ENCODE results near the gene LTB4R2.

LTB4R2 gene

DNA sequence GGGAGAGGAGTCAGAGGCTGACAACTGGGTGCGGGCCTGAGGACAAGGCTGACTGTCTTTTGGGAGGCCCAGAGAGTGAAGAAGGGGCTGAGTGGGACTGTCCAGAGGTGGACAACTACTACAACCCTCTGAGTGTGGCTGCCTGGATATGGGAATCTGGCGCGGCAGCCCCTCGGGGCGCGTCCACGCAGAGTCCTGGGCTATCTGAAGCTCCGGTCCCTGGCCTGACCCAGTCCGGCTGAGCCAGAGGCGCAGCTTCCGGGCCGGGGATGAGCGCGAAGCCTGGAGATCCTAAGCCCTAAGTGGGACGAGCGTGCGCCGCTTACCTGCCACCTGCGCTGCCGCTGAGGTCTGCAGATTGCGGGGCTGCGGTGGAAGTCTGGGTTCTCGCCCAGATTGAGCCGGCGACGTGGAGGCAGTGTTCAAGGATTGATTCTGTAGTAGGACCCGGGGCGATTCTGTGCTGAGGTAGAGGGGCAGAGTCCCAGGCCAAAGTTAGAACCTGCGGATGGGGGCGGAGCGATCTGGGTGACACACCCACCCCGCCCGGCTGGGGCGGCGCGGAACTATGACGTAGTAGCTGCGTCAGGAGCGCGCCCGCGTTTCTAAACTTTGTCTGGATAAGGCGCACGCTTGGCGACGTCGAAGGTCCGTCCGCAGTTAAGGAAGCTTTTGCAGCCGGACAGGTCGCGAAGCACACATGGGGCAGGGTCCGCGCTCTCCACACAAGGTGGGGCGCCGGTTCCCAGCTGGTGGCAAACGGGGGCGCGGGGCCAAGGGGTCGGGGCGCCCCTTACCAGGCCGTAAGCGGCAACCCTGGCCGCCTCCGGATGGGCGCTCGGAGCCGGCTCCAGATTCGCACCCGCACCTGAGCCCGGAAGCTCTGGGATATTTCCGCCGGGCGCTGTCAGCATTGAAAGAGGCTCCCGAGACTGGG is 10.4 kb upstream of the LTB4R2 start, which contains the start of the genes DHRS1 and NOP9:
TSS of gene DHRS1 (minus strand) at position 526 of the 937 bp plus-strand sequence. CDS start 674 bp downstream, outside the sequence.
TSS of gene NOP9 (plus strand) at position 596 of the 937 bp plus-strand sequence. CDS start at position 701, 105 bp downstream.
- peak; percentile 92 for DNase-seq

DNA sequence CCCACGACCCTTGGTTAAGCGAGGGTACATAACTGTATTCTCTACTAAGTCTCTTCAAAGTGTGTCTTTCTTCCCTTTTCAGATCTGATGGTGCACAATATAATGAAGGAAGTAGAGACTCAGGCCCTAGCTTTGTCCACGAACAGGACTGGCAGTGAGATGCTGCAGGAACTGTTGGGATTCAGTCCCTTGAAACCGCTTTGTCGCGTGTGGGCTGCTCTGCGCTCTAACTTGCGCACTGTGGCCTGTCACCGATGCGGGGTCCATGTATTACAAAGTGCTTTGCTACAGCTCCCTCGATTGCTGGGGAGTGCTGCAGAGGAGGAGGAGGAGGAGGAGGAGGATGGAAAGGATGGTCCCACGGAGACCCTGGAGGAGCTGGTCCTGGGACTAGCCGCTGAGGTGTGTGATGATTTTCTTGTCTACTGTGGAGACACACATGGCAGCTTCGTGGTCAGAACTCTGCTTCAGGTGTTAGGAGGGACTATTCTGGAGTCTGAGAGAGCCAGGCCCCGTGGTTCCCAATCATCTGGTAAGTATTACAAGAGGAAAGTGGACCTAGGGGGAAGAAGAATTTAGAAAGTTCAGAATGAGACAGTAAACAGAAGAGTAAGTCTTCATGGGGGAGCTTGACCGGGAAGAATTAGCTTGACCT is 9.5 kb upstream of the LTB4R2 start:
- DNase-seq = no peak

DNA sequence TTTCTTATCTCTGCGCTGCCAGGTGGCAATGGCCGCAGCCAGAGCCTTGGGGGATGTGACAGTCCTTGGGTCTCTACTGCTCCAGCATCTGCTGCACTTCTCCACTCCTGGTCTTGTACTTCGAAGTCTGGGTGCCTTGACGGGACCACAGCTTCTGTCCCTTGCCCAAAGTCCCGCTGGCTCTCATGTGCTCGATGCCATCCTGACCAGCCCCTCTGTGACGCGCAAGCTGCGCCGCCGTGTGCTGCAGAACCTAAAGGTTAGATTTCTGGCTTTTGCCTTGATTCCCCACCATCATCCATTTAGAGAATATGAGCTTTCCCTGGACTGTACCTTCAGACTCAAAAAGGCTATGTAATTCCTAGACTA is 5.9 kb upstream of the LTB4R2 start:
- no peak for DNase-seq

DNA sequence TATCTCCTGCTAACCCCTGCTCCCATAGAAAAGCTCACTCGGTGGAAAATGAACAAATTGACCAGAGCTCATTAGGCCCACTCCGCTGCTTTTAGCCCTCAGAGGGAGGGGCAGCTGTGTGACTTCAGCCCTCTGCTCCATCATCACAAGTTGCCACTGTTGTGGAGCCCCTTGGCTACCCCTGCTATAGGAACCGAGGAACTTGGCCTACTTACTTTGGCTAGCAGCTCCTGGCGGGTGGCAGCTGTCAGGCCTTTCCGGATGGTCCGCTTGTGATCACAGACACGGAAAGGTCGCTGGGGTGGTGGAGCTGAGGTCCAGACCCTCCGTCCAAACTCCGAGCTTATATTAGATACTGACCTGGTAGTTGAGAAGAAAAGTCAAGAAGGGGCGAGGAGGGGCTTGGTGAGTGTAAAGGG is 2.8 kb upstream of the LTB4R2 start:
- DNase-seq = no peak

DNA sequence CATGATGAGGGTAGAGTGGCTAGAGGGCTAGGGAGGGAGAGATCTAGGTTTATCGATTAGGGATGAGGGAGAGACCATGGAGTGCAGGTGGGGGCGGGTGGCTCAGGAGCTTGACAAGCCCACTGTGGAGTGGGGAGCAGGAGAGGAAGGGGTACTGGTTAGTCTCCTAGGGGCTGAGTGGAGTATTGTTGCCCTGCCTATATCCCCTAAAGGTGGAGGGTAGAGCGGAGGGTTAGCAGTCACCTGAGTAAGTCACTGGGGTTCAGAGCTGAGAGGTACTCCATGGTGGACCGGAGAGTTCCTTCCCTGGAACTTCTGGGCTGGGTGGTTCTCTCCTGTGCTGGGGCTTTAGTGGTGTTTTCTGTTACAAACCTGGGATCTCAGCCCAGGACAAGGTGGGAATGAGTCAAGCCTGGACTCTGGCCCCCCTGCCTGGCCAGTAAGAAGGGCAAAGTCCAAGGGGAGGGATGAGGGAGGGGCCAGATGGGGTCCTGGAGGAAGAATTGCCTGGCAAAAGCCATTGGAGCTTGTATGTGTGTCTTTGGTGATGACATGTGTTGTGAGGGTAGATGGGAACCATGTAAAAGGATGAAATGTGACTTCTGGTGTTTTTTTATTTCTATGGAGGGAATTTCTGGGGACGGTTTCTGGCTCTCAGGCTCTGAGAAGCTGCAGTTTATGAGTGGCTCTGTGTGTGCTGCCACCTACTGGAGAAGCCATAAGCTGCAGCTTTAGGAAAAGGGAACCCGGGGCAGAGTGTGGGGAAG is 2.2 kb upstream of the LTB4R2 start, which contains the start of gene CIDEB:
TSS of gene CIDEB (minus strand) at position 403 of the 767 bp plus-strand sequence. CDS start at position 284, 119 bp downstream.
- DNase-seq = peak; percentile 48

DNA sequence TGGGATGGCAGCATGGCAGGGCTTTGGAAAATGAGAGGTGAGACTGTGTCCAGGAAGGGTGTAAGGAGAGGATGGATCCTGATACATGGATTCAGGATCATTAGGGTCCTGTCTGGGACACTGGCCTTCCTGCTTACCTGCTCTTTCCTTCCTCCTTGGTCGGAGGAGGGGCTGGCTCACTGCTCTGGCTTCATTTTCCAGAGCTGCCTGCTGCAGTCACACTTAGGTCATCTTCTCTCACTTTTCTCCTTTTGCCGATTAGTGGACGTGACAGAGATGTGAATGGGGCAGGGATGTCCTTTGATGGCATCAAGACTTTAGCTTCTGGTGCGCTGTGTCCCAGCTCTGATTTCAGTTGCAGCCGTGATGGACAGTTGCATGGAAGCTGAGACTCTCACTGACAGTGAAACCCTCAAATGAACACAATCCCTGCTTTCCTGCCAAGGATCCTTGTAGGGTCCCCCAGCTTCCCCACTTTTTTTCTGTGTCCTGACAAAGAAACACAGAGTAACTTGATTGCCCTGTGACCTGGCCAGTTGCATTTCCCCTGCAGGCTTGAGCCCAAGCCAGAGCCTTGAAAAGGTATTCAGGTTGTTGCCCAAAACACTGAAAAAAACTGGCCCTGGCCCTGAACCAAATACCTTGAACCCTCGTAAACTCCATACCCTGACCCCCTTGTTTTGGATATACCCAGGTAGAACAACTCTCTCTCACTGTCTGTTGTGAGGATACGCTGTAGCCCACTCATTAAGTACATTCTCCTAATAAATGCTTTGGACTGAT is 1.4 kb upstream of the LTB4R2 start:
- no peak for DNase-seq

DNA sequence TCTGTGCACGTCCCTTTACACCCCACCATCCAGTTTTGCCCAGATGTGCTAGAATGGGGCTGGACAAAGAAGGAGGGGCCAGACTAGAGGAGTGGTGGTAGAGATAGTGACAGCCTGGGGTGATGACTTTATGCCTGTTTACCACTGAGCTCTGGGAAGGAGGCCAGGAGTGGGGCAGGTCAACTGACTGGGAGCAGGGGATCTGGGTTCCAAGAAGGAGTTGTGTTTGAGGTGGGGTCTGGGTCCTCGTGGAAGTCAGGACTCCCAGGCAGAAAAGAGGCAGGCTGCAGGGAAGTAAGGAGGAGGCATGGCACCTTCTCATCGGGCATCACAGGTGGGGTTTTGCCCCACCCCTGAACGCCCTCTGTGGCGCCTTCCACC is 315 bp downstream of the LTB4R2 start:
- DNase-seq = no peak

DNA sequence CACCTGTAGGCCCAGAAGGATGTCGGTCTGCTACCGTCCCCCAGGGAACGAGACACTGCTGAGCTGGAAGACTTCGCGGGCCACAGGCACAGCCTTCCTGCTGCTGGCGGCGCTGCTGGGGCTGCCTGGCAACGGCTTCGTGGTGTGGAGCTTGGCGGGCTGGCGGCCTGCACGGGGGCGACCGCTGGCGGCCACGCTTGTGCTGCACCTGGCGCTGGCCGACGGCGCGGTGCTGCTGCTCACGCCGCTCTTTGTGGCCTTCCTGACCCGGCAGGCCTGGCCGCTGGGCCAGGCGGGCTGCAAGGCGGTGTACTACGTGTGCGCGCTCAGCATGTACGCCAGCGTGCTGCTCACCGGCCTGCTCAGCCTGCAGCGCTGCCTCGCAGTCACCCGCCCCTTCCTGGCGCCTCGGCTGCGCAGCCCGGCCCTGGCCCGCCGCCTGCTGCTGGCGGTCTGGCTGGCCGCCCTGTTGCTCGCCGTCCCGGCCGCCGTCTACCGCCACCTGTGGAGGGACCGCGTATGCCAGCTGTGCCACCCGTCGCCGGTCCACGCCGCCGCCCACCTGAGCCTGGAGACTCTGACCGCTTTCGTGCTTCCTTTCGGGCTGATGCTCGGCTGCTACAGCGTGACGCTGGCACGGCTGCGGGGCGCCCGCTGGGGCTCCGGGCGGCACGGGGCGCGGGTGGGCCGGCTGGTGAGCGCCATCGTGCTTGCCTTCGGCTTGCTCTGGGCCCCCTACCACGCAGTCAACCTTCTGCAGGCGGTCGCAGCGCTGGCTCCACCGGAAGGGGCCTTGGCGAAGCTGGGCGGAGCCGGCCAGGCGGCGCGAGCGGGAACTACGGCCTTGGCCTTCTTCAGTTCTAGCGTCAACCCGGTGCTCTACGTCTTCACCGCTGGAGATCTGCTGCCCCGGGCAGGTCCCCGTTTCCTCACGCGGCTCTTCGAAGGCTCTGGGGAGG is 985 bp downstream of the LTB4R2 start, which contains the start of gene LTB4R:
TSS of gene LTB4R (plus strand) at position 857 of the 959 bp plus-strand sequence. CDS start 4,150 bp downstream, outside the sequence.
- DNase-seq = peak; percentile 31

DNA sequence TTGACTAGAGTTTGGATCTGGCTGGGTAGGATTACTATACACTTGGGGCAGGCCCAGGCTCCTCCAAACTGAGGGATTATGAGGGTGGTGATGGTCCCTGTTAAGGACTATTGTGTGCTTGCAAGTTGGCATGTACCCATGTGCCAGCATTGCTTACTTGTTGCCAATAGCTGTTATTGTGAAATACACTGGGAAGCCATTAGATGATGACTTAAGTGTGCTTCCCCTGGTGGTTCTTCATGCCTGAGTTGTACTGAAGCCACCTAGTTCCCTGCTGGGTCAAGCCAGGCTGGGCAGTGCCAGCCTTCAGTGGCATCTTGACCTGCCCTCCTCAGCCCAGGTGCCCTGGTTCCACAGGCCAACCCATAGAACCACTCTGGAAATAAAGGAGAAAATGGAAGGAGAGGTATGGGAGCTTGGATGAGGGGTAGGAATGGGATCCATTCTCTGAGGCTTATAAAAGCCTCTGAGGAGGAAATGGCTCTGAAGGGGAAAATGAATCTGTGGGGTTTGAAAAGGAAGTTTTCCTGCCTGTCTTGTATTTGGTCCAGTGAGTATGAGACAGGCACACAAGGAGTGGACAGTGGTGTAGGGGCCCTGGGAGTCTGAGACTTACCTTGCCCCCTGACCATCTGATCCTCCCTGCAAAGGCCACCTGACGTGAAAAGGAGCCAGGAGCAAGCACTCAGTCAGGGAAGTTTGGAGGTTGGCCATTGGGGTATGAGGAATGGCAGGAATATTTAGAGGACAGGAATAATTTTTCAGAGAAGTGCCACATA is 2.1 kb downstream of the LTB4R2 start:
- DNase-seq = no peak

DNA sequence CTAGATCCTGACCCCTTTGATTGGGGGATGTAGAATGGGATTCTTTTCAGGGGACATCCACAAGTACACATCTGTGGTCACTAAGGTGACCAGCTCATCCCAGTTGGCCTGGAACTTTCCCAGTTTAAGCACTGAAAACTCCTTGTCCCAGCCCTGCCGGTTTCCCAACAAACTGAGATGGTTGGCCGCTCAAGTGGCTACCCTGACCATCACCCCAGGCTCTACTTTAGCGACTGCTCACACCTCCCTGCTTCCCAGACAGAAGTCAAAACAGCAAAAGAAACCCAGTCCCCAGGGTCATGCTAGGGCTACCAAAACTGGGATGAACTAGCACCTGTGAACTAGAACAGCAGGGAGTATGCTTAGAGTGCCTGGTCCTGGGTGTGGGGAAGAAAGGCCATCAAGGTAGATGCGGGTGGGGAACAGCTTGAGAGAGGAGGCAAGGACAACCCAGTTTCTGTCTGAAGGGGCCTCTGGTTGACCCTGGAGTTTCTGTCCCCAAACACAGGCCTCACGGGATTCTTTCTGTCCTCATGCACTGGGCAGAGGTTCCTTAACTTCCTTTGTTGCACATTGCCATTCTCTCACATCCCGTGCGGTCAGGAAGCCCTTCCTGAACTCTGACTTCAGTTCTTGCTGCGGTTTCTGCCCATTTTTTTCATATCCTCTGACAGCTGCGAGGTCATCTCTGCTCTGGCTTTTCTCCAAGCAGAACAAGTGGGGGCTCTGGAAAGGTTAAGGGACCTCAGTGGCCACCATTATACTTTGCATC is 3.0 kb downstream of the LTB4R2 start:
- no peak for DNase-seq

DNA sequence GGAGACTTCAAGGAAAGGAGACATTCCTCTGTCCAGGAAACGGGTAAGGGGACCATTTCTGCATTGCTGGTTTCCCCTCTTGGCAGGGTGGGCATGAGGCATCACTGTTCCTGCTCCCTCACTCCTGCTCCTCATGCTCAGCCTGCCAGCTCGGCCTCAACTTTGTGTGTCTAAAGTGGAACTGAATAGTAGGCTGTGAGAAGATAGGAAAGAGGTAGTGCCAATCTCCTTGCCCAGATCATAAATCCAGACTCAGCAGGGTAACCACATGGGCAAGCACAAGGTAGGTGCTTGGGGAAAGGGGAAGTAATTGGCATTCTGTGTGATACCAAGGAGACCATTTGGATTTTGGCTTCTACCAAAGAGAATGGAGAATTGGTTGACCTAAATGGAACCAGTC is 4.0 kb downstream of the LTB4R2 start:
- no peak for DNase-seq

DNA sequence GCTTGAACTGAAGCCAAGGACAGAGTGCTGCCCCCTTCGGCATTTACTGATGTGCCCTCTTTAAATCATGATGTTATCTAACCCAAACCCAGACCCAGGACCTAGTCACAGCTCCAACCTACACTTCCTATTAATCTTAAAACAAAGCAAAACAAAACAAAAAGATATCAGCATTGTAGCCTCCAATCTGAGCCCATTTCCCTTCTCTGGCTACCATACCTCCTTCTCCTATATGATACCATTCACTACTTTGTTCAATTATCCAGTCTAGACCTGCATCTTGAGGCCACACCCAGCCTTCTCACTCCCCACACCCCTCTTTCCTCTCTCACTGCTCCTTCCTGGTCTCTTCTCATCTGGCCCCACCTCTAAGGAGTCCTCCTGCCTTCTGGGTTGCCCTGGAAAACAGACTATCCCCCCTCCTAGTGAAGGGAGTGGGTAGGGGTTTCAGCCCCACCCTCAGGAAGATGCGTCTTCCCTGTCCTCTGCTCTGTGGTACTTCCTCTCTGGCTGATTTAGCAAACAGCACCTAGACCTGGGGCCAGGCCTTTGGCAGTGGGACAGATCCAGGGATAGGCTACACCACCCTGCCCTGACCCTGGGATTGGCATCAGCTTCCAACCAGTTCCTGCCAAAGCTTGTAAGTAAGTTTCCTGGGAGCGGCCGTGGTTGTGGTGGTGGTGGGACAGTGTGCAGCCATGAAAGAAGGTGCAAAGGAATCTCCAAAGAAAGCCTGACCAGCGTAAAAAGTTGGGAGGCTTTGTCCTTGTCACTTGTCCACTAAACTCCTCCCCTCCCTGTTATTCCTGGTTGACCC is 4.6 kb downstream of the LTB4R2 start:
- DNase-seq = no peak

DNA sequence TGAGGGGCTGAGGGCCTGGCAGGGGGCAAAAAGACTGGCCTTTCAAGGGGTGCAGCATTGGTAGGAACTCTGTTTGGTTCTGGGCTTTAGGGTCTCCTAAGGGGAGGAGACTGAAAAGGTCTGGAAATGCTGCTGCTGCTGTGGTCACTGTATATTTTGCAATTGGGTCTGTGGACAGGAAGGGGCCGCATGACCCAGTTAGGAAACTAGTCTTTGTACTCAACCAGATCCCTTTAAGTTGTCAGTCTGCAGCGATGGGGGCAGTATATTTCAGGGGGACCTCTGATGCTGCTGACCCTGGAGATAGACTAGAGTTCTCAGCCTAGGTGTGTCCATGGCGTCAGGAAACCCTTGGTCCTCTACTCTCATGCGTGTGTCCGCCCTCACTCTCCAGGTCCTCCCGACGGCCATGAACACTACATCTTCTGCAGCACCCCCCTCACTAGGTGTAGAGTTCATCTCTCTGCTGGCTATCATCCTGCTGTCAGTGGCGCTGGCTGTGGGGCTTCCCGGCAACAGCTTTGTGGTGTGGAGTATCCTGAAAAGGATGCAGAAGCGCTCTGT is 5.4 kb downstream of the LTB4R2 start:
- no peak for DNase-seq

DNA sequence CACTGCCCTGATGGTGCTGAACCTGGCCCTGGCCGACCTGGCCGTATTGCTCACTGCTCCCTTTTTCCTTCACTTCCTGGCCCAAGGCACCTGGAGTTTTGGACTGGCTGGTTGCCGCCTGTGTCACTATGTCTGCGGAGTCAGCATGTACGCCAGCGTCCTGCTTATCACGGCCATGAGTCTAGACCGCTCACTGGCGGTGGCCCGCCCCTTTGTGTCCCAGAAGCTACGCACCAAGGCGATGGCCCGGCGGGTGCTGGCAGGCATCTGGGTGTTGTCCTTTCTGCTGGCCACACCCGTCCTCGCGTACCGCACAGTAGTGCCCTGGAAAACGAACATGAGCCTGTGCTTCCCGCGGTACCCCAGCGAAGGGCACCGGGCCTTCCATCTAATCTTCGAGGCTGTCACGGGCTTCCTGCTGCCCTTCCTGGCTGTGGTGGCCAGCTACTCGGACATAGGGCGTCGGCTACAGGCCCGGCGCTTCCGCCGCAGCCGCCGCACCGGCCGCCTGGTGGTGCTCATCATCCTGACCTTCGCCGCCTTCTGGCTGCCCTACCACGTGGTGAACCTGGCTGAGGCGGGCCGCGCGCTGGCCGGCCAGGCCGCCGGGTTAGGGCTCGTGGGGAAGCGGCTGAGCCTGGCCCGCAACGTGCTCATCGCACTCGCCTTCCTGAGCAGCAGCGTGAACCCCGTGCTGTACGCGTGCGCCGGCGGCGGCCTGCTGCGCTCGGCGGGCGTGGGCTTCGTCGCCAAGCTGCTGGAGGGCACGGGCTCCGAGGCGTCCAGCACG is 6.1 kb downstream of the LTB4R2 start:
- no peak for DNase-seq

DNA sequence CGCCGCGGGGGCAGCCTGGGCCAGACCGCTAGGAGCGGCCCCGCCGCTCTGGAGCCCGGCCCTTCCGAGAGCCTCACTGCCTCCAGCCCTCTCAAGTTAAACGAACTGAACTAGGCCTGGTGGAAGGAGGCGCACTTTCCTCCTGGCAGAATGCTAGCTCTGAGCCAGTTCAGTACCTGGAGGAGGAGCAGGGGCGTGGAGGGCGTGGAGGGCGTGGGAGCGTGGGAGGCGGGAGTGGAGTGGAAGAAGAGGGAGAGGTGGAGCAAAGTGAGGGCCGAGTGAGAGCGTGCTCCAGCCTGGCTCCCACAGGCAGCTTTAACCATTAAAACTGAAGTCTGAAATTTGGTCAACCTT is 6.6 kb downstream of the LTB4R2 start:
- DNase-seq = no peak

DNA sequence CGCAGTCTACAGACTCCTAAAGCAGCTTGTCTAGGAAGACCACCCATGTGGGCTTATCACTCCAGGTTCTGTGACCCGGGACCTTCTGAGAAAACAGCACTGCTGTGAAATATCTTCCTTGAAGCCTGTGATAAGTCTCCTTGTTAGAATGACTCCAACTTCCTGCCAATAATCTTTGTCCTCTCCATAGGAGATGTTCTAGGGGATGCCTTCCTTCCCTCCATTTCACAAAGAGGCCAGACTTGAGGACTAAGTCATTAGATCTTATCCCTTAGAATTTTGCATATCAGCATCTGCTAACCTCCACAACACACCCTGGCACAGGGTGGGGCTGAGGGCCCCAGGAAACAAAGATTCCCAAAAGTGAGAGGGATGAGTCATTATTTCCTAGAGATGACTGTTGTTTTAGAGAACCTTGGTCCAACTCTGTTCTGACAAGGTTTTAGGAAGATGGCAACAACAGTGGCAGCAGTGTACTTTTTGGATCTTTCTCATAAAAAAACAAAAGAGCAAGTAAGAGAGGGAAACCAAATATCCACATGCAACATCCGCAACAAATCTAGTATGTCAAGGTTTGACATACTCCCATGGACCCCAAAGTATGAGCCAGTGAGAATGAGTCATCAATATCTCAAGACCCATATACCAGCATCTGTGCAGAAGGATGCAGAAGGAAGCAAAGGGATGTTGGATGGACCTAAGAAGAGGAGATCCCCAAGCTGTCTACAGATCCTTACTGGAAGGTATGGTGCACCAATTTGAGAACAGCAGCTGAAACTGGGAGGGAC is 7.4 kb downstream of the LTB4R2 start:
- no peak for DNase-seq
